Hepatocyte (in vitro differentiated cells): ENCODE measurements around the gene SLC16A3.

Experiments
- EZH2phosphoT487 ChIP-seq: fragments of 200-600 bp; sonication (generic); IDR thresholded peaks from one replicate; pipeline ENCODE4 v1.6.1; 2018; ENCODE audit warnings: antibody characterized with exemption, mild to moderate bottlenecking, low read depth, moderate library complexity; ENCODE audit not compliant: unreplicated experiment, severe bottlenecking
- TF ChIP-seq, protein P1 (sequence below): fragments of 200-600 bp; sonication (generic); IDR thresholded peaks from 2 replicates; pipeline ENCODE4 v1.5.1; 2016; ENCODE audit warnings: antibody characterized with exemption, mild to moderate bottlenecking; ENCODE audit not compliant: poor library complexity

DNA sequence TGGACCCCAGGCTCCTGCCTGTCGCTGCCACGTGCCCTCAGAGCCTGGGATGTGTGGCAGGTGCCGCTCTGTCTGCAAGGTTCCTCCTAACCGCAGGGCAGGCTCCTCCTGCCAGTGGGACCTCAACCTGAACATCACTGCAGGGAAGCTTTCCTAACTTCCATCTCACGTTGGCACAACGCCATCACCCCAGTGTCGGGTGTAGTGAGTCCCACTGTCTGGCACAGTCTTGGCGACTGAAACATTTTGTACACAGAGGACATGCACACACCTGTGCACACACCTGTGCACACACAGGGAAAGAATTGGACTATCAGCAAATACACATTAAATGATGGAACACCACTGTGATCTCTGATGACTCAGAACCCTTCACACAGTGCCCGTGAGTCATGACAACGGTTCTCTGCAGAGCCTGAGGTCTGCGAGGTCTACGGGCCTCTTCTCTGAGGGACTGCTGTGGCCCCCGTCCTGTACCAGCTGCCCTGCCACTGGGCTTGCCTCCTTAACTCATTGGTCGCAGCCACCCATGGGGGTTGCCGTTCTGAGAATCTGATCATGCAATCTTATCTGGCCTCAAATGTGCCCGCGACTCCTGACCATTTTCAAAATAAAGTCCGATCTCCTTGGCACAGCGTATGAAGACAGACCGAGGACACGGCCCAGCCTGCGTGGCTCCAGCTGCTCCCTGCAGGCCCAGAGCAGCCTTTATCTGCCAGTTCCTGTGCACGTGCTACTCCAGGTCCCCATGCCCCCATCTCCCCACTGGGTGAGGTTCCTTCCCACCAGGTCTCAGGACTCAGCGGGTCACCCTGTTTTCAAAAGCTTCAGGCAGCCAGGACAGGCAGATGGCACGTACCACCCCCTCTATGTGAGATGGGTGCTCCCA, 23.8 kb upstream of the SLC16A3 start:
- TF ChIP-seq, protein P1, sequence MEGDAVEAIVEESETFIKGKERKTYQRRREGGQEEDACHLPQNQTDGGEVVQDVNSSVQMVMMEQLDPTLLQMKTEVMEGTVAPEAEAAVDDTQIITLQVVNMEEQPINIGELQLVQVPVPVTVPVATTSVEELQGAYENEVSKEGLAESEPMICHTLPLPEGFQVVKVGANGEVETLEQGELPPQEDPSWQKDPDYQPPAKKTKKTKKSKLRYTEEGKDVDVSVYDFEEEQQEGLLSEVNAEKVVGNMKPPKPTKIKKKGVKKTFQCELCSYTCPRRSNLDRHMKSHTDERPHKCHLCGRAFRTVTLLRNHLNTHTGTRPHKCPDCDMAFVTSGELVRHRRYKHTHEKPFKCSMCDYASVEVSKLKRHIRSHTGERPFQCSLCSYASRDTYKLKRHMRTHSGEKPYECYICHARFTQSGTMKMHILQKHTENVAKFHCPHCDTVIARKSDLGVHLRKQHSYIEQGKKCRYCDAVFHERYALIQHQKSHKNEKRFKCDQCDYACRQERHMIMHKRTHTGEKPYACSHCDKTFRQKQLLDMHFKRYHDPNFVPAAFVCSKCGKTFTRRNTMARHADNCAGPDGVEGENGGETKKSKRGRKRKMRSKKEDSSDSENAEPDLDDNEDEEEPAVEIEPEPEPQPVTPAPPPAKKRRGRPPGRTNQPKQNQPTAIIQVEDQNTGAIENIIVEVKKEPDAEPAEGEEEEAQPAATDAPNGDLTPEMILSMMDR: no peak
- TF ChIP-seq EZH2phosphoT487: no peak
